ENCODE results near the gene KCNH6.
A peak's percentile ranks its signal among the peaks of the same experiment; 100 is the strongest.

The KCNH6 gene

GRCh38 chr17:63557416-63557815, 34.3 kb downstream of the KCNH6 start:
- Histone ChIP-seq H3K27ac (no peak overlapping the region), H3K27me3 (ENCODE audit: insufficient read depth, low read depth, severe bottlenecking) (no peaks in the 10 kb centered on the region), H3K4me3 (ENCODE audit: low read depth, low read length) (no peak overlapping the region), H3K9me3 (ENCODE audit: severe bottlenecking) (no peaks in the 10 kb centered on the region), H3K36me3 (peaks cover 38% of the 10 kb centered on the region)
- no peak for TF ChIP-seq CTCF (IDR thresholded peaks at IDR 0.05; ENCODE audit: low read depth, low read length)
- DNase-seq, result no peak

GRCh38 chr17:63558441-63558840, 35.3 kb downstream of the KCNH6 start:
- TF ChIP-seq CTCF (IDR thresholded peaks at IDR 0.05; ENCODE audit: low read depth, low read length), result no peak
- H3K36me3 ChIP-seq, result peaks cover 28% of the 10 kb centered on the region

GRCh38 chr17:63561819-63562218, 38.7 kb downstream of the KCNH6 start:
- Histone ChIP-seq H3K36me3 (peaks cover 3% of the 10 kb centered on the region), H3K27me3 (ENCODE audit: insufficient read depth, low read depth, severe bottlenecking) (no peaks in the 10 kb centered on the region), H3K9me3 (ENCODE audit: severe bottlenecking) (no peaks in the 10 kb centered on the region), H3K4me3 (ENCODE audit: low read depth, low read length) (no peak overlapping the region), H3K27ac (no peak overlapping the region)
- DNase-seq, result no peak
- no peak for TF ChIP-seq CTCF (IDR thresholded peaks at IDR 0.05; ENCODE audit: low read depth, low read length)

More at GRCh38 chr17:63558441-63558840, 35.3 kb downstream of the KCNH6 start:
- DNase-seq, result no peak
- no peaks in the 10 kb centered on the region for H3K27me3 ChIP-seq (ENCODE audit: insufficient read depth, low read depth, severe bottlenecking)
- no peaks in the 10 kb centered on the region for H3K9me3 ChIP-seq (ENCODE audit: severe bottlenecking)
- H3K4me3 ChIP-seq (ENCODE audit: low read depth, low read length), result no peak overlapping the region
- no peak overlapping the region for H3K27ac ChIP-seq

GRCh38 chr17:63563339-63563738, 40.2 kb downstream of the KCNH6 start:
- H3K4me3 ChIP-seq (ENCODE audit: low read depth, low read length), result no peak overlapping the region
- no peaks in the 10 kb centered on the region for H3K9me3 ChIP-seq (ENCODE audit: severe bottlenecking)
- H3K27ac ChIP-seq, result no peak overlapping the region
- DNase-seq, result no peak
- H3K27me3 ChIP-seq (ENCODE audit: insufficient read depth, low read depth, severe bottlenecking), result no peaks in the 10 kb centered on the region
- H3K36me3 ChIP-seq, result peaks cover 5% of the 10 kb centered on the region
- no peak for TF ChIP-seq CTCF (IDR thresholded peaks at IDR 0.05; ENCODE audit: low read depth, low read length)

GRCh38 chr17:63564562-63564961, 41.4 kb downstream of the KCNH6 start:
- Histone ChIP-seq H3K36me3 (peaks cover 12% of the 10 kb centered on the region), H3K4me3 (ENCODE audit: low read depth, low read length) (no peak overlapping the region), H3K9me3 (ENCODE audit: severe bottlenecking) (no peaks in the 10 kb centered on the region), H3K27ac (no peak overlapping the region), H3K27me3 (ENCODE audit: insufficient read depth, low read depth, severe bottlenecking) (no peaks in the 10 kb centered on the region)
- DNase-seq, result no peak
- 0 out of 2 replicates have a peak, but pooled peaks have one; percentile 15 for TF ChIP-seq CTCF (IDR thresholded peaks at IDR 0.05; ENCODE audit: low read depth, low read length)

- Histone ChIP-seq H3K36me3 (peaks cover 19% of the 10 kb centered on the region), H3K4me3 (ENCODE audit: low read depth, low read length) (no peak overlapping the region), H3K9me3 (ENCODE audit: severe bottlenecking) (no peaks in the 10 kb centered on the region), H3K27ac (no peak overlapping the region), H3K27me3 (ENCODE audit: insufficient read depth, low read depth, severe bottlenecking) (no peaks in the 10 kb centered on the region)
- no peak for TF ChIP-seq CTCF (IDR thresholded peaks at IDR 0.05; ENCODE audit: low read depth, low read length)
- DNase-seq, result no peak
Measured at GRCh38 chr17:63567229-63567628, 44.1 kb downstream of the KCNH6 start.

Data from WERI-Rb-1 (cell line).